A673 (cell line): ENCODE data around the gene MCM3. TPM values are rescaled to one million over a fixed set of nuclear protein-coding genes. Genes with fewer than 3 reads are reported as not detected.
A peak's percentile ranks its signal among the peaks of the same experiment; 100 is the strongest.

Source experiments
- BruUV-seq: library from RNA; stranded (reverse); fragments of 400-500 nt; replicated peaks from 2 replicates; lab custom pipeline; 2021; lab: Mats Ljungman, UMichigan
- CTCF ChIA-PET: fragments of 300-600 bp; sonication (Branson Sonifier 250); formaldehyde crosslinking; loops from one replicate; lab custom pipeline; 2022; ENCODE audit warnings: antibody characterized with exemption; lab: Charles Lee
- POLR2A ChIA-PET: fragments of 300-600 bp; sonication (Branson Sonifier 250); formaldehyde crosslinking; loops from one replicate; lab custom pipeline; 2022; ENCODE audit warnings: antibody characterized with exemption; ENCODE audit not compliant: low non-redundant PET; lab: Charles Lee
- DNase-seq: peaks from one replicate; pipeline ENCODE4 v3.0.0-alpha.2; 2015; ENCODE audit warnings: low spot score
- H3K27ac ChIP-seq: fragments of 200-600 bp; sonication (generic); 2 replicates; pipeline ENCODE4 v1.5.1; 2016; ENCODE audit warnings: mixed run types, low read depth, mild to moderate bottlenecking, mixed read lengths, antibody characterized with exemption, low read length; ENCODE audit not compliant: poor library complexity, severe bottlenecking
- H3K27me3 ChIP-seq: fragments of 200-600 bp; sonication (generic); replicated peaks from 2 replicates; pipeline ENCODE4 v1.6.1; 2017; ENCODE audit warnings: mixed run types, low read depth, mild to moderate bottlenecking, mixed read lengths, antibody characterized with exemption, low read length; ENCODE audit not compliant: insufficient read depth, poor library complexity
- H3K36me3 ChIP-seq: fragments of 200-600 bp; sonication (generic); 2 replicates; pipeline ENCODE4 v1.6.1; 2016; ENCODE audit warnings: mixed run types, mild to moderate bottlenecking, mixed read lengths, antibody characterized with exemption, low read length; ENCODE audit not compliant: insufficient read depth, poor library complexity, severe bottlenecking
- H3K4me1 ChIP-seq: fragments of 200-600 bp; sonication (generic); 2 replicates; pipeline ENCODE4 v1.6.1; 2017; ENCODE audit warnings: mixed run types, mild to moderate bottlenecking, mixed read lengths, antibody characterized with exemption, low read length; ENCODE audit not compliant: insufficient read depth, poor library complexity, severe bottlenecking
- H3K4me3 ChIP-seq: fragments of 200-600 bp; sonication (generic); 2 replicates; pipeline ENCODE4 v1.5.1; 2016; ENCODE audit warnings: low read depth, mixed run types, mild to moderate bottlenecking, mixed read lengths, low read length; ENCODE audit not compliant: poor library complexity, severe bottlenecking
- H3K9me3 ChIP-seq: fragments of 200-600 bp; sonication (generic); 2 replicates; pipeline ENCODE4 v1.6.1; 2016; ENCODE audit warnings: mixed run types, low read depth, mild to moderate bottlenecking, mixed read lengths, antibody characterized with exemption, low read length; ENCODE audit not compliant: poor library complexity, severe bottlenecking
- CTCF ChIP-seq: fragments of 300-800, 200-600 bp; sonication (generic); conservative IDR thresholded peaks from 2 replicates; pipeline ENCODE4 v1.5.1; 2017; ENCODE audit warnings: low read depth, mild to moderate bottlenecking, antibody characterized with exemption, low read length, moderate library complexity, mixed read lengths
- EZH2 ChIP-seq: fragments of 200-600 bp; sonication (generic); IDR thresholded peaks from 2 replicates; pipeline ENCODE4 v1.6.1; 2017; ENCODE audit warnings: borderline replicate concordance, low read depth, mild to moderate bottlenecking, mixed read lengths, antibody characterized with exemption, low read length; ENCODE audit not compliant: poor library complexity, severe bottlenecking
- intact Hi-C: fragments of 100-400 bp; cut with micrococcal nuclease; formaldehyde crosslinking; loops from one replicate; pipeline ENCODE4 v1.10.0; 2022; ENCODE audit not compliant: unreplicated experiment
- total RNA-seq: library from RNA; stranded (reverse); gene quantifications from 2 replicates; pipeline ENCODE4 v1.2.3, GENCODE V29; 2021

Gene MCM3
- total RNA-seq, 1 experiment from 2014 or later: 233 TPM

- peak overlapping the region; percentile 75 for H3K4me3 ChIP-seq
- intact Hi-C loops: no loop called here
- no peak overlapping the region for H3K27ac ChIP-seq
These were observed 1.4 kb downstream of the MCM3 start for GRCh38 chr6:52283111-52283510.

GRCh38 chr6:52276130-52276529 lies 8.4 kb downstream of the MCM3 start:
- no TSS peak for BruUV-seq
- H3K9me3 ChIP-seq: no peaks in the 10 kb centered on the region
- no peaks in the 10 kb centered on the region for H3K27me3 ChIP-seq
- POLR2A ChIA-PET: no interaction called here
- no peak overlapping the region for H3K27ac ChIP-seq
- H3K4me1 ChIP-seq: no peaks in the 10 kb centered on the region
- DNase-seq: no peak
- CTCF ChIA-PET: no interaction called here
- intact Hi-C loops: no loop called here
- H3K36me3 ChIP-seq: peaks cover 100% of the 10 kb centered on the region
- TF ChIP-seq EZH2 (no peak), CTCF (no peak)
- H3K4me3 ChIP-seq: no peak overlapping the region

More at GRCh38 chr6:52283111-52283510, 1.4 kb downstream of the MCM3 start:
- BruUV-seq: no TSS peak
- H3K27me3 ChIP-seq: no peaks in the 10 kb centered on the region
- H3K36me3 ChIP-seq: peaks cover 54% of the 10 kb centered on the region
- H3K9me3 ChIP-seq: no peaks in the 10 kb centered on the region
- TF ChIP-seq EZH2 (no peak), CTCF (no peak)
- H3K4me1 ChIP-seq: peaks cover 30% of the 10 kb centered on the region
- CTCF ChIA-PET: interaction anchor here (0.6 to 0.8 kb wide), 2 partner anchors 35 to 116 kb away, joined by 3 to 5 read pairs; no protein-coding TSS in a partner anchor
- DNase-seq: no peak
- POLR2A ChIA-PET: interaction anchor here (0.6 kb wide), 1 partner anchor 365 kb away, joined by 5 read pairs; no protein-coding TSS in a partner anchor

- intact Hi-C loops: no loop called here
- DNase-seq: no peak
- Histone ChIP-seq H3K9me3 (no peaks in the 10 kb centered on the region), H3K27me3 (no peaks in the 10 kb centered on the region), H3K4me1 (no peaks in the 10 kb centered on the region), H3K27ac (no peak overlapping the region), H3K36me3 (peaks cover 97% of the 10 kb centered on the region), H3K4me3 (no peak overlapping the region)
- CTCF ChIA-PET: no interaction called here
- TF ChIP-seq EZH2 (no peak), CTCF (no peak)
- BruUV-seq: no TSS peak
- POLR2A ChIA-PET: no interaction called here
These were observed 12.6 kb downstream of the MCM3 start for GRCh38 chr6:52271852-52272460.
